HEK293 (cell line): ENCODE data around the gene LMCD1.

ENCODE experiments used
- CTCF ChIA-PET: fragments of 350-600 bp; formaldehyde crosslinking; extraction: SDS; loops from one replicate; lab custom pipeline; 2021; ENCODE audit warnings: antibody characterized with exemption; lab: Yijun Ruan, JAX
- POLR2A ChIA-PET: fragments of 300-600 bp; formaldehyde crosslinking; extraction: SDS; loops from one replicate; lab custom pipeline; 2020; ENCODE audit warnings: antibody characterized with exemption, inconsistent platforms; lab: Yijun Ruan, JAX
- H3K27ac ChIP-seq: fragments of 200-500 bp; sonication (Bioruptor generic); 2 replicates; pipeline ENCODE4 v1.5.1; 2014; ENCODE audit warnings: low read depth, low read length, control low read depth, inconsistent platforms; ENCODE audit errors: extremely low read depth
- H3K36me3 ChIP-seq, 2 experiments: fragments of 200-500 bp in 1 of 2; sonication (Bioruptor generic) in 1 of 2; 1 replicate in 1 of 2; 2 replicates in 1 of 2; pipeline ENCODE4 v1.5.1; 2014 to 2017; ENCODE audit warnings: inconsistent platforms in 2 of 2, low read length in 2 of 2; ENCODE audit not compliant: control insufficient read depth in 2 of 2, insufficient read depth in 1 of 2
- H3K4me1 ChIP-seq: fragments of 200-500 bp; sonication (Bioruptor generic); 2 replicates; pipeline ENCODE4 v1.5.1; 2014; ENCODE audit warnings: mild to moderate bottlenecking, low read length, inconsistent platforms; ENCODE audit not compliant: control insufficient read depth, insufficient read depth
- H3K4me3 ChIP-seq: 2 replicates; pipeline ENCODE4 v1.5.1; 2011; ENCODE audit warnings: low read depth, mild to moderate bottlenecking, control low read depth, low read length, moderate library complexity
- H3K9me3 ChIP-seq: fragments of 200-500 bp; sonication (Bioruptor generic); 2 replicates; pipeline ENCODE4 v1.5.1; 2014; ENCODE audit warnings: low read depth, low read length, inconsistent platforms; ENCODE audit not compliant: control insufficient read depth, insufficient read depth
- KLF10 ChIP-seq: fragments of 450-650 bp; IDR thresholded peaks from 2 replicates; pipeline ENCODE4 v1.5.1; 2018; ENCODE audit warnings: missing biosample characterization, mild to moderate bottlenecking, missing genetic modification characterization
- KLF16 ChIP-seq: fragments of 450-650 bp; formaldehyde crosslinking; IDR thresholded peaks from 2 replicates; pipeline ENCODE4 v1.5.1; 2017; ENCODE audit warnings: missing biosample characterization, missing genetic modification characterization
- MEIS1 ChIP-seq: sonication (generic); formaldehyde crosslinking; IDR thresholded peaks from 2 replicates; pipeline ENCODE4 v1.8.1; 2022; ENCODE audit warnings: missing genetic modification reagents, mild to moderate bottlenecking, borderline replicate concordance
- SALL2 ChIP-seq: fragments of 450-650 bp; formaldehyde crosslinking; IDR thresholded peaks from 2 replicates; pipeline ENCODE4 v1.5.0; 2017; ENCODE audit warnings: missing biosample characterization, mild to moderate bottlenecking, missing genetic modification characterization, borderline replicate concordance
- SCRT1 ChIP-seq: fragments of 450-650 bp; formaldehyde crosslinking; IDR thresholded peaks from 2 replicates; pipeline ENCODE4 v1.5.1; 2016; ENCODE audit warnings: missing biosample characterization, missing genetic modification characterization, borderline replicate concordance
- SCRT2 ChIP-seq: fragments of 450-650 bp; formaldehyde crosslinking; IDR thresholded peaks from 2 replicates; pipeline ENCODE4 v1.5.1; 2016; ENCODE audit warnings: missing biosample characterization, missing genetic modification characterization
- SETDB1 ChIP-seq: IDR thresholded peaks from one replicate; pipeline ENCODE4 v1.6.1; 2017; ENCODE audit warnings: mild to moderate bottlenecking, low read length, moderate library complexity, mixed read lengths; ENCODE audit not compliant: insufficient read length
- YY2 ChIP-seq: fragments of 450-650 bp; formaldehyde crosslinking; IDR thresholded peaks from 2 replicates; pipeline ENCODE4 v1.5.1; 2016; ENCODE audit warnings: missing biosample characterization, missing genetic modification characterization
- ZBTB48 ChIP-seq: fragments of 450-650 bp; formaldehyde crosslinking; IDR thresholded peaks from 2 replicates; pipeline ENCODE4 v1.5.1; 2016; ENCODE audit warnings: missing biosample characterization, missing genetic modification characterization
- ZBTB7A ChIP-seq: fragments of 450-650 bp; formaldehyde crosslinking; IDR thresholded peaks from 2 replicates; pipeline ENCODE4 v1.5.1; 2016; ENCODE audit warnings: low read depth, missing biosample characterization, missing genetic modification characterization
- ZNF214 ChIP-seq: fragments of 450-650 bp; formaldehyde crosslinking; IDR thresholded peaks from 2 replicates; pipeline ENCODE4 v1.5.1; 2017; ENCODE audit warnings: missing biosample characterization, mild to moderate bottlenecking, missing genetic modification characterization, borderline replicate concordance
- ZNF248 ChIP-seq: fragments of 450-650 bp; formaldehyde crosslinking; IDR thresholded peaks from 2 replicates; pipeline ENCODE4 v1.5.1; 2017; ENCODE audit warnings: missing biosample characterization, missing genetic modification characterization
- ZNF324 ChIP-seq: fragments of 450-650 bp; formaldehyde crosslinking; IDR thresholded peaks from 2 replicates; pipeline ENCODE4 v1.5.1; 2016; ENCODE audit warnings: missing biosample characterization, missing genetic modification characterization
- ZNF354C ChIP-seq: fragments of 450-650 bp; formaldehyde crosslinking; IDR thresholded peaks from 2 replicates; pipeline ENCODE4 v1.5.1; 2016; ENCODE audit warnings: missing biosample characterization, missing genetic modification characterization, low read depth, borderline replicate concordance
- ZNF530 ChIP-seq: fragments of 450-650 bp; formaldehyde crosslinking; IDR thresholded peaks from 2 replicates; pipeline ENCODE4 v1.5.1; 2016; ENCODE audit warnings: low read depth, missing biosample characterization, missing genetic modification characterization
- ZNF610 ChIP-seq: fragments of 450-650 bp; formaldehyde crosslinking; IDR thresholded peaks from 2 replicates; pipeline ENCODE4 v1.5.1; 2016; ENCODE audit warnings: missing biosample characterization, missing genetic modification characterization, borderline replicate concordance
- ZNF677 ChIP-seq: fragments of 450-650 bp; IDR thresholded peaks from 2 replicates; pipeline ENCODE4 v1.5.0; 2018; ENCODE audit warnings: missing biosample characterization, mild to moderate bottlenecking, missing genetic modification characterization, moderate library complexity
- ZNF768 ChIP-seq: fragments of 450-650 bp; formaldehyde crosslinking; IDR thresholded peaks from 2 replicates; pipeline ENCODE4 v1.5.1; 2018; ENCODE audit warnings: missing biosample characterization, mild to moderate bottlenecking, missing genetic modification characterization
- ZSCAN30 ChIP-seq: fragments of 450-650 bp; IDR thresholded peaks from 2 replicates; pipeline ENCODE4 v1.5.1; 2018; ENCODE audit warnings: missing biosample characterization, mild to moderate bottlenecking, missing genetic modification characterization, moderate library complexity
- TF ChIP-seq, protein P1 (sequence below): fragments of 450-650 bp; formaldehyde crosslinking; IDR thresholded peaks from 2 replicates; pipeline ENCODE4 v1.5.1; 2016; ENCODE audit warnings: missing biosample characterization, missing genetic modification characterization
- TF ChIP-seq, protein P2 (sequence below): fragments of 450-650 bp; formaldehyde crosslinking; IDR thresholded peaks from 2 replicates; pipeline ENCODE4 v1.5.1; 2016; ENCODE audit warnings: missing biosample characterization, missing genetic modification characterization, low read depth
- TF ChIP-seq, protein P3 (sequence below): fragments of 450-650 bp; formaldehyde crosslinking; IDR thresholded peaks from 2 replicates; pipeline ENCODE4 v1.5.1; 2016; ENCODE audit warnings: missing biosample characterization, missing genetic modification characterization, borderline replicate concordance

Gene LMCD1

DNA sequence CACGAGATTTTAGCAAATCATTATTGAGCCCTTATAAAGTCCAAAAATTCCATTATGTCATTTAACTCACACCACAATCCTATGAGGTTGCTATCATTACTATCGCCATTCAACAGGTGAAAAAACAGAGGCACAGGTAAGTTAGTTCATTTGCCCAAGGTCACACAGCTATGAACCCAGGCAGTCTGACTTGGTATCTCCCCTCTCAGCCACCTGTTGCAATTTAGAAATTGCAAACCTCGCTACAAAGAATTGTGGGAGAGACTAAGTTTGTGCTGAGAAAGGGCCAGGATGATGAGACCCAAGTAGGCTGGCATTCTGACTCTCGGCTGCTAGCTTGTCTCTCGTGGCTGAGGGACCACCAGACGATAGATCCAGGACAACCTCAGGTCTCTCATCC is 57.7 kb downstream of the LMCD1 start:
- Histone ChIP-seq H3K4me1 (peaks cover 11% of the 10 kb centered on the region), H3K36me3 (peaks cover 0 to 14% of the 10 kb centered on the region in 2 experiments; a peak in 2 of 3 replicates), H3K9me3 (no peaks in the 10 kb centered on the region), H3K4me3 (no peak overlapping the region), H3K27ac (no peak overlapping the region)
- ChIA-PET POLR2A (no interaction called here), CTCF (no interaction called here)
- TF ChIP-seq SCRT2 (tag by site-specific recombination) = peak; percentile 92
- no peak for TF ChIP-seq ZNF768 (tag by site-specific recombination)
- TF ChIP-seq SCRT1 = peak; percentile 75

DNA sequence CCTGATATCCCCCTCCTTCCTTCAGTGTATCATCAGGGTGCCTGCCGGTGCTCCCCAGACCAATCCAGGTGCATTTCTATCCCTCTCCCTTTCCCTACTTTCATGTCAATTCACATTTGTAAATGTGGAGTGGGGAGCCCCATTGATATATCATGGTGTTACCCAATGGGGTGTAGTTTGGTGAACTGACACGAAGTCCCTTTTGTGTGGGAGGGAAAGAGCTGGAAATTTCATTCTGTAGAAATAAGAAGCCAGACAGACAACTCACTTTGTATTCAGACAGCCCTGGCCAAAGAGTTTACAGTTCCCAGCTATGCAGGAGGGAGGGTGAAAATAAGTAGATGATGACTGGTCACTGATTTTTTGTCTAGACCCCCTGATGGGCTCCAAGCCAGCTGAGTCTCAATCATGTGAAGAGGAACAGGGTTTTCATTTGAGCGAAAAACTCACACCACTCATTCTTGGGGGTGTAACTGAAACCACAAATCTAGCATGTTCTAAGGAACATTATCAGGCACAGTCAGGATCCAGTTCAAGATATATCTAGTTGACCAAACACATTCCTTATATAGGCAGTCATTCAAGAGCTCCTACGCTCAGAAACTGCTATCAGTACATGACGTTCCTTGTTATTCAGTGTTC is 58.9 kb downstream of the LMCD1 start:
- no peak for TF ChIP-seq ZNF530
- no peak for TF ChIP-seq MEIS1 (CRISPR knock-in tag)
- TF ChIP-seq ZSCAN30 (tag by site-specific recombination) = no peak
- TF ChIP-seq KLF10 (tag by site-specific recombination) = no peak
- TF ChIP-seq SETDB1 = no peak
- TF ChIP-seq ZNF354C (tag by site-specific recombination) = no peak
- TF ChIP-seq KLF16 (tag by site-specific recombination) = no peak
- TF ChIP-seq, protein P1, sequence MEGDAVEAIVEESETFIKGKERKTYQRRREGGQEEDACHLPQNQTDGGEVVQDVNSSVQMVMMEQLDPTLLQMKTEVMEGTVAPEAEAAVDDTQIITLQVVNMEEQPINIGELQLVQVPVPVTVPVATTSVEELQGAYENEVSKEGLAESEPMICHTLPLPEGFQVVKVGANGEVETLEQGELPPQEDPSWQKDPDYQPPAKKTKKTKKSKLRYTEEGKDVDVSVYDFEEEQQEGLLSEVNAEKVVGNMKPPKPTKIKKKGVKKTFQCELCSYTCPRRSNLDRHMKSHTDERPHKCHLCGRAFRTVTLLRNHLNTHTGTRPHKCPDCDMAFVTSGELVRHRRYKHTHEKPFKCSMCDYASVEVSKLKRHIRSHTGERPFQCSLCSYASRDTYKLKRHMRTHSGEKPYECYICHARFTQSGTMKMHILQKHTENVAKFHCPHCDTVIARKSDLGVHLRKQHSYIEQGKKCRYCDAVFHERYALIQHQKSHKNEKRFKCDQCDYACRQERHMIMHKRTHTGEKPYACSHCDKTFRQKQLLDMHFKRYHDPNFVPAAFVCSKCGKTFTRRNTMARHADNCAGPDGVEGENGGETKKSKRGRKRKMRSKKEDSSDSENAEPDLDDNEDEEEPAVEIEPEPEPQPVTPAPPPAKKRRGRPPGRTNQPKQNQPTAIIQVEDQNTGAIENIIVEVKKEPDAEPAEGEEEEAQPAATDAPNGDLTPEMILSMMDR = no peak
- TF ChIP-seq ZBTB48 (tag by site-specific recombination) = no peak
- no peak for TF ChIP-seq ZBTB7A (tag by site-specific recombination)
- no peak for TF ChIP-seq ZNF248 (tag by site-specific recombination)
- no peak for TF ChIP-seq ZNF677 (tag by site-specific recombination)
- TF ChIP-seq SALL2 = no peak
- TF ChIP-seq YY2 (tag by site-specific recombination) = no peak
- no peak for TF ChIP-seq ZNF214 (tag by site-specific recombination)
- no peak overlapping the region for H3K4me3 ChIP-seq
- H3K4me1 ChIP-seq = peaks cover 5% of the 10 kb centered on the region
- ChIA-PET POLR2A (no interaction called here), CTCF (interaction anchor here (0.6 kb wide), 1 partner anchor 151 kb away, joined by 3 read pairs; no protein-coding TSS in a partner anchor)
- peaks cover 0 to 18% of the 10 kb centered on the region in 2 experiments; a peak in 2 of 3 replicates for H3K36me3 ChIP-seq
- H3K9me3 ChIP-seq = no peaks in the 10 kb centered on the region
- no peak overlapping the region for H3K27ac ChIP-seq

DNA sequence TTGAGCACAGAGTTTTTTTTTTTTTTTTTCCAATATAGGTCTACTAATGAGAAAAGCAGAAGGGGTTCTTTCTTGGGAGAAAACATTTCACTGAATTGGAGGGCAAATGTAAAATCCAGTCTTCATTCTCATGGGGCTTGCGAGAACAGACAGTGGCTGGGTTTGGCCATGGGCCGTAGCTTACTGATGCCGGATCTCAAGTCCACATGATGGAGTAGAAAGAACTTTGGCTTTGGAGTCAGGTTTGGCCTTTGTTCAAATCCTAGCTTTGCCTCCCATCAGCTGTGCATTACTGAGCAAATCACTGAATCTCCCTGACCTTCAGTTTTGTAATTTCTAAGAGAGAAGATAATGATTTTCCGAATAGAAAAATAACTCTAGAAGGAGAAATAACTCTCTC is 59.7 kb downstream of the LMCD1 start:
- Histone ChIP-seq H3K4me1 (no peaks in the 10 kb centered on the region), H3K27ac (no peak overlapping the region), H3K9me3 (no peaks in the 10 kb centered on the region), H3K36me3 (peaks cover 0 to 24% of the 10 kb centered on the region in 2 experiments; a peak in 2 of 3 replicates), H3K4me3 (no peak overlapping the region)
- POLR2A ChIA-PET = no interaction called here
- CTCF ChIA-PET = no interaction called here
- TF ChIP-seq ZNF530 = no peak
- TF ChIP-seq, protein P2, sequence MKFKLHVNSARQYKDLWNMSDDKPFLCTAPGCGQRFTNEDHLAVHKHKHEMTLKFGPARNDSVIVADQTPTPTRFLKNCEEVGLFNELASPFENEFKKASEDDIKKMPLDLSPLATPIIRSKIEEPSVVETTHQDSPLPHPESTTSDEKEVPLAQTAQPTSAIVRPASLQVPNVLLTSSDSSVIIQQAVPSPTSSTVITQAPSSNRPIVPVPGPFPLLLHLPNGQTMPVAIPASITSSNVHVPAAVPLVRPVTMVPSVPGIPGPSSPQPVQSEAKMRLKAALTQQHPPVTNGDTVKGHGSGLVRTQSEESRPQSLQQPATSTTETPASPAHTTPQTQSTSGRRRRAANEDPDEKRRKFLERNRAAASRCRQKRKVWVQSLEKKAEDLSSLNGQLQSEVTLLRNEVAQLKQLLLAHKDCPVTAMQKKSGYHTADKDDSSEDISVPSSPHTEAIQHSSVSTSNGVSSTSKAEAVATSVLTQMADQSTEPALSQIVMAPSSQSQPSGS (tag by site-specific recombination) = no peak
- TF ChIP-seq, protein P3, sequence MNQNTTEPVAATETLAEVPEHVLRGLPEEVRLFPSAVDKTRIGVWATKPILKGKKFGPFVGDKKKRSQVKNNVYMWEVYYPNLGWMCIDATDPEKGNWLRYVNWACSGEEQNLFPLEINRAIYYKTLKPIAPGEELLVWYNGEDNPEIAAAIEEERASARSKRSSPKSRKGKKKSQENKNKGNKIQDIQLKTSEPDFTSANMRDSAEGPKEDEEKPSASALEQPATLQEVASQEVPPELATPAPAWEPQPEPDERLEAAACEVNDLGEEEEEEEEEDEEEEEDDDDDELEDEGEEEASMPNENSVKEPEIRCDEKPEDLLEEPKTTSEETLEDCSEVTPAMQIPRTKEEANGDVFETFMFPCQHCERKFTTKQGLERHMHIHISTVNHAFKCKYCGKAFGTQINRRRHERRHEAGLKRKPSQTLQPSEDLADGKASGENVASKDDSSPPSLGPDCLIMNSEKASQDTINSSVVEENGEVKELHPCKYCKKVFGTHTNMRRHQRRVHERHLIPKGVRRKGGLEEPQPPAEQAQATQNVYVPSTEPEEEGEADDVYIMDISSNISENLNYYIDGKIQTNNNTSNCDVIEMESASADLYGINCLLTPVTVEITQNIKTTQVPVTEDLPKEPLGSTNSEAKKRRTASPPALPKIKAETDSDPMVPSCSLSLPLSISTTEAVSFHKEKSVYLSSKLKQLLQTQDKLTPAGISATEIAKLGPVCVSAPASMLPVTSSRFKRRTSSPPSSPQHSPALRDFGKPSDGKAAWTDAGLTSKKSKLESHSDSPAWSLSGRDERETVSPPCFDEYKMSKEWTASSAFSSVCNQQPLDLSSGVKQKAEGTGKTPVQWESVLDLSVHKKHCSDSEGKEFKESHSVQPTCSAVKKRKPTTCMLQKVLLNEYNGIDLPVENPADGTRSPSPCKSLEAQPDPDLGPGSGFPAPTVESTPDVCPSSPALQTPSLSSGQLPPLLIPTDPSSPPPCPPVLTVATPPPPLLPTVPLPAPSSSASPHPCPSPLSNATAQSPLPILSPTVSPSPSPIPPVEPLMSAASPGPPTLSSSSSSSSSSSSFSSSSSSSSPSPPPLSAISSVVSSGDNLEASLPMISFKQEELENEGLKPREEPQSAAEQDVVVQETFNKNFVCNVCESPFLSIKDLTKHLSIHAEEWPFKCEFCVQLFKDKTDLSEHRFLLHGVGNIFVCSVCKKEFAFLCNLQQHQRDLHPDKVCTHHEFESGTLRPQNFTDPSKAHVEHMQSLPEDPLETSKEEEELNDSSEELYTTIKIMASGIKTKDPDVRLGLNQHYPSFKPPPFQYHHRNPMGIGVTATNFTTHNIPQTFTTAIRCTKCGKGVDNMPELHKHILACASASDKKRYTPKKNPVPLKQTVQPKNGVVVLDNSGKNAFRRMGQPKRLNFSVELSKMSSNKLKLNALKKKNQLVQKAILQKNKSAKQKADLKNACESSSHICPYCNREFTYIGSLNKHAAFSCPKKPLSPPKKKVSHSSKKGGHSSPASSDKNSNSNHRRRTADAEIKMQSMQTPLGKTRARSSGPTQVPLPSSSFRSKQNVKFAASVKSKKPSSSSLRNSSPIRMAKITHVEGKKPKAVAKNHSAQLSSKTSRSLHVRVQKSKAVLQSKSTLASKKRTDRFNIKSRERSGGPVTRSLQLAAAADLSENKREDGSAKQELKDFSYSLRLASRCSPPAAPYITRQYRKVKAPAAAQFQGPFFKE (tag by site-specific recombination) = no peak
- TF ChIP-seq ZNF324 (tag by site-specific recombination) = no peak
- TF ChIP-seq ZNF610 = no peak
